ENCODE measurements around the gene INTS11.

DNA sequence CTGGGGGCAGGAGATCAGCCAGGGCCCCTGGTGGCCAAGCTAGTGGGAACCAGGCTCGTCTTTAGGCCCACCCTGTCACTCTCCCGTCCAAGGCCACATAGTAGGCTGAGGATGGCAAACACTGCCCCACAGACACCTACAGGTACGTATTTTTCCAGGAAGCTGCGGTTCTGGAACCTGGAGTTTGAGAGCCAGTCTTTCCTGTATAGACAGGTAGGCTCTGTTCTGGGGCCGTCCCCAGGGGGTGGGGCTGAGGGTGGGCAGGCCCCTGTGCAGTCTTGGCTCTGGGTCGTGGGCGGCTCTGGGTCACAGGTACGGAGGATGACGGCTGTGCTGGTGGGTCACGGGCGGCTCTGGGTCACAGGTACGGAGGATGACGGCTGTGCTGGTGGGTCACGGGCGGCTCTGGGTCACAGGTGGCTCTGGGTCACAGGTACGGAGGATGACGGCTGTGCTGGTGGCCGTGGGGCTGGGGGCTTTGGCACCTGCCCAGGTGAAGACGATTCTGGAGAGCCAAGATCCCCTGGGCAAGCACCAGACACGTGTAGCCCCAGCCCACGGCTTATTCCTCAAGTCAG lies 13.9 kb downstream of the INTS11 start:
- TF ChIP-seq PAX5 (IDR thresholded peaks at IDR 0.05; ENCODE audit: insufficient read depth, low read length, severe bottlenecking) (no peak), TAF1 (IDR thresholded peaks at IDR 0.05; ENCODE audit: low read depth, low read length) (no peak), POLR2AphosphoS5 (IDR thresholded peaks at IDR 0.05; ENCODE audit: low read depth, low read length) (no peak), POLR2A (IDR thresholded peaks at IDR 0.05; ENCODE audit: low read depth, low read length) (no peak; the same call in 1 of the 2 replicates), SPI1 (IDR thresholded peaks at IDR 0.05; ENCODE audit: low read depth, low read length) (no peak)

Data from GM12891 (cell line).